Liver (tissue), 3 donors: ENCODE results near the gene TBCD.

Experiments used
- ATF3 ChIP-seq: IDR thresholded peaks from 2 replicates; pipeline ENCODE4 v1.6.1; 2016; ENCODE audit warnings: antibody characterized with exemption
- CTCF ChIP-seq: fragments of 150-350 bp; IDR thresholded peaks from 2 replicates; pipeline ENCODE4 v1.5.1; 2017; ENCODE audit warnings: improper control_type of control experiment, low read depth, low read length; ENCODE audit not compliant: missing input control
- EGR1 ChIP-seq, 2 donors: IDR thresholded peaks; 2 replicates each; pipeline ENCODE4 v1.6.1; 2016 to 2018; ENCODE audit warnings: antibody characterized with exemption in 2 of 2, low read depth in 2 of 2
- JUND ChIP-seq, 2 donors: IDR thresholded peaks; 2 replicates each; pipeline ENCODE4 v1.6.1; 2016; ENCODE audit warnings: antibody characterized with exemption in 2 of 2
- MAX ChIP-seq: IDR thresholded peaks from 2 replicates; pipeline ENCODE4 v1.6.1; 2016; ENCODE audit warnings: antibody characterized with exemption
- REST ChIP-seq: IDR thresholded peaks from 2 replicates; pipeline ENCODE4 v1.6.1; 2016; ENCODE audit warnings: antibody characterized with exemption, mild to moderate bottlenecking
- SP1 ChIP-seq: IDR thresholded peaks from 2 replicates; pipeline ENCODE4 v1.6.1; 2018; ENCODE audit warnings: antibody characterized with exemption, mild to moderate bottlenecking
- TAF1 ChIP-seq: conservative IDR thresholded peaks from 2 replicates; pipeline ENCODE4 v1.6.1; 2016; ENCODE audit warnings: antibody characterized with exemption, mild to moderate bottlenecking
- ZBTB33 ChIP-seq: IDR thresholded peaks from 2 replicates; pipeline ENCODE4 v1.6.1; 2016; ENCODE audit warnings: antibody characterized with exemption
- donor health status: healthy.
- donor health status: healthy.

- TF ChIP-seq CTCF (no peak), ATF3 (no peak), MAX (no peak), TAF1 (no peak), EGR1 (IDR thresholded peaks at IDR 0.05; ENCODE audit: low read depth in 2 of 2) (no peak), REST (no peak), JUND (IDR thresholded peaks at IDR 0.05) (no peak), SP1 (no peak), ZBTB33 (no peak)
Measured at GRCh38 chr17:82801377-82801970, 49.6 kb downstream of the TBCD start.
